GM18951 (cell line): ENCODE results near the gene E2F1.
"Not testable (repeated sequence)": the region's sequence is repeated elsewhere in the genome, so short reads cannot be mapped to it uniquely, and the experiment has no call there.

Source experiments
- POLR2A ChIP-seq: IDR thresholded peaks from 4 replicates; pipeline ENCODE4 v1.6.1; 2011; ENCODE audit warnings: mild to moderate bottlenecking; ENCODE audit not compliant: insufficient read length, insufficient read depth; ENCODE audit errors: extremely low read depth
- in situ Hi-C: fragments of 300-500 bp; cut with MboI; formaldehyde crosslinking; loops from one replicate; pipeline ENCODE4 v1.12.0; 2022; ENCODE audit warnings: low sequenced_read_pairs, mixed read lengths, inconsistent platforms; ENCODE audit not compliant: unreplicated experiment

E2F1 gene

GRCh38 chr20:33701629-33702450, 15.7 kb upstream of the E2F1 start:
- no peak for TF ChIP-seq POLR2A
- in situ Hi-C loops, result no loop called here

- in situ Hi-C loops, result not testable (repeated sequence)
These were observed 14.7 kb upstream of the E2F1 start for GRCh38 chr20:33700696-33701441.

GRCh38 chr20:33698966-33699365, 12.8 kb upstream of the E2F1 start:
- in situ Hi-C loops, result not testable (repeated sequence)

- in situ Hi-C loops, result no loop called here
- TF ChIP-seq POLR2A, result no peak
These were observed 10.9 kb upstream of the E2F1 start for GRCh38 chr20:33697129-33697528.

GRCh38 chr20:33696448-33696847, 10.3 kb upstream of the E2F1 start:
- TF ChIP-seq POLR2A, result no peak
- in situ Hi-C loops, result no loop called here

GRCh38 chr20:33694639-33695012, 8.4 kb upstream of the E2F1 start:
- no peak for TF ChIP-seq POLR2A
- in situ Hi-C loops, result no loop called here

GRCh38 chr20:33693741-33694638, 7.8 kb upstream of the E2F1 start:
- in situ Hi-C loops, result no loop called here

GRCh38 chr20:33693289-33693688, 7.1 kb upstream of the E2F1 start:
- no peak for TF ChIP-seq POLR2A
- in situ Hi-C loops, result no loop called here

More at GRCh38 chr20:33693741-33694638, 7.8 kb upstream of the E2F1 start:
- TF ChIP-seq POLR2A, result no peak

GRCh38 chr20:33689973-33690372, 3.8 kb upstream of the E2F1 start:
- TF ChIP-seq POLR2A, result no peak
- in situ Hi-C loops, result no loop called here

- no peak for TF ChIP-seq POLR2A
- in situ Hi-C loops, result no loop called here
These were observed 3.3 kb upstream of the E2F1 start for GRCh38 chr20:33689493-33689892.

- TF ChIP-seq POLR2A, result no peak
- in situ Hi-C loops, result no loop called here
These were observed 2.8 kb upstream of the E2F1 start for GRCh38 chr20:33688938-33689424.

- TF ChIP-seq POLR2A, result no peak
- in situ Hi-C loops, result no loop called here
These were observed 2.1 kb upstream of the E2F1 start for GRCh38 chr20:33687993-33688937.
